CD8-positive, alpha-beta memory T cell (primary cell): Measurements from ENCODE around the gene STK36. TPM values are rescaled to one million over a fixed set of nuclear protein-coding genes. Genes with fewer than 3 reads are reported as not detected.
A peak's percentile ranks its signal among the peaks of the same experiment; 100 is the strongest.
"Not testable (repeated sequence)": the region's sequence is repeated elsewhere in the genome, so short reads cannot be mapped to it uniquely, and the experiment has no call there.

ENCODE experiments used
- CTCF ChIA-PET: fragments of 350-600 bp; sonication (Branson Sonifier 250); formaldehyde crosslinking; loops from one replicate; lab custom pipeline; 2021; ENCODE audit warnings: antibody characterized with exemption; lab: Charles Lee
- POLR2A ChIA-PET: fragments of 350-600 bp; sonication (Branson Sonifier 250); formaldehyde crosslinking; loops from one replicate; lab custom pipeline; 2021; ENCODE audit warnings: antibody characterized with exemption; lab: Charles Lee
- DNase-seq, 5 donors: peaks; one replicate each; pipeline versions ENCODE4 v3.0.0 to v3.0.0-alpha.2; 2020 to 2022; ENCODE audit warnings: mixed read lengths in 1 of 5
- H3K27ac ChIP-seq: one replicate; pipeline ENCODE4 v1.7.0; 2013; ENCODE audit warnings: low read depth, mild to moderate bottlenecking, low read length, moderate library complexity
- H3K27me3 ChIP-seq: 2 replicates; pipeline ENCODE4 v1.7.0; 2013; ENCODE audit warnings: low read length, mild to moderate bottlenecking; ENCODE audit not compliant: insufficient read depth, poor library complexity, severe bottlenecking
- H3K36me3 ChIP-seq: 2 replicates; pipeline ENCODE4 v1.7.0; 2013; ENCODE audit warnings: mild to moderate bottlenecking, low read length, moderate library complexity; ENCODE audit not compliant: insufficient read depth
- H3K4me1 ChIP-seq: 2 replicates; pipeline ENCODE4 v1.7.0; 2013; ENCODE audit warnings: mild to moderate bottlenecking, low read length, moderate library complexity; ENCODE audit not compliant: insufficient read depth
- H3K4me3 ChIP-seq: 2 replicates; pipeline ENCODE4 v1.7.0; 2013; ENCODE audit warnings: mild to moderate bottlenecking, low read length
- H3K9me3 ChIP-seq: 2 replicates; pipeline ENCODE4 v1.7.0; 2013; ENCODE audit warnings: mild to moderate bottlenecking, low read length
- H3K27ac Mint-ChIP-seq, 8 donors: one replicate each; pipeline ENCODE4 v1.8.0; 2020 to 2021; ENCODE audit warnings: mixed read lengths in 8 of 8, mild to moderate bottlenecking in 6 of 8, inconsistent platforms in 3 of 8, moderate library complexity in 3 of 8
- H3K27me3 Mint-ChIP-seq, 2 donors: one replicate each; pipeline ENCODE4 v1.8.0; 2020 to 2021; ENCODE audit warnings: mixed read lengths in 2 of 2, mild to moderate bottlenecking in 1 of 2, moderate library complexity in 1 of 2
- H3K36me3 Mint-ChIP-seq, 3 donors: one replicate each; pipeline ENCODE4 v1.8.0; 2020 to 2021; ENCODE audit warnings: mixed read lengths in 3 of 3, inconsistent platforms in 1 of 3, mild to moderate bottlenecking in 1 of 3
- H3K4me1 Mint-ChIP-seq, 3 donors: one replicate each; pipeline ENCODE4 v1.8.0; 2020 to 2021; ENCODE audit warnings: mixed read lengths in 3 of 3, inconsistent platforms in 1 of 3, mild to moderate bottlenecking in 1 of 3
- H3K4me3 Mint-ChIP-seq, 7 donors: one replicate each; pipeline ENCODE4 v1.8.0; 2020 to 2021; ENCODE audit warnings: mixed read lengths in 7 of 7, mild to moderate bottlenecking in 6 of 7, moderate library complexity in 4 of 7, inconsistent platforms in 2 of 7
- H3K9me3 Mint-ChIP-seq, 5 donors: one replicate each; pipeline ENCODE4 v1.8.0; 2020 to 2022; ENCODE audit warnings: mixed read lengths in 5 of 5, mild to moderate bottlenecking in 3 of 5, moderate library complexity in 2 of 5, inconsistent platforms in 1 of 5
- polyA plus RNA-seq: library from polyadenylated mRNA; unstranded; fragments of 300-500 nt; fragmentation: Illumina TruSeq; gene quantifications from one replicate; pipeline ENCODE4 v1.2.3, GENCODE V29; 2021
- total RNA-seq, 2 experiments: library from RNA; stranded (reverse); gene quantifications; one replicate each; pipeline ENCODE4 v1.2.3, GENCODE V29; 2021

The STK36 gene
- total and polyA plus RNA-seq, 3 experiments from 2014 or later = 3.9 to 21.4 (median 19.9) TPM

GRCh38 chr2:218663901-218664300 is 8.0 kb upstream of the STK36 start:
- DNase-seq = no peak
- no peak overlapping the region for H3K27ac ChIP-seq
- H3K36me3 Mint-ChIP-seq = peaks cover 0 to 75% (median 27%) of the 10 kb centered on the region in 3 donors
- H3K4me1 Mint-ChIP-seq = peaks cover 12 to 18% (median 17%) of the 10 kb centered on the region in 3 donors
- H3K27ac Mint-ChIP-seq = no peak overlapping the region
- no peaks in the 10 kb centered on the region for H3K9me3 ChIP-seq
- no peak overlapping the region for H3K4me3 ChIP-seq
- H3K4me3 Mint-ChIP-seq = no peak overlapping the region
- H3K9me3 Mint-ChIP-seq = no peaks in the 10 kb centered on the region
- no peaks in the 10 kb centered on the region for H3K27me3 Mint-ChIP-seq
- H3K36me3 ChIP-seq = peaks cover 48% of the 10 kb centered on the region
- POLR2A ChIA-PET = no interaction called here
- CTCF ChIA-PET = no interaction called here
- H3K4me1 ChIP-seq = peaks cover 9% of the 10 kb centered on the region
- no peaks in the 10 kb centered on the region for H3K27me3 ChIP-seq

DNA sequence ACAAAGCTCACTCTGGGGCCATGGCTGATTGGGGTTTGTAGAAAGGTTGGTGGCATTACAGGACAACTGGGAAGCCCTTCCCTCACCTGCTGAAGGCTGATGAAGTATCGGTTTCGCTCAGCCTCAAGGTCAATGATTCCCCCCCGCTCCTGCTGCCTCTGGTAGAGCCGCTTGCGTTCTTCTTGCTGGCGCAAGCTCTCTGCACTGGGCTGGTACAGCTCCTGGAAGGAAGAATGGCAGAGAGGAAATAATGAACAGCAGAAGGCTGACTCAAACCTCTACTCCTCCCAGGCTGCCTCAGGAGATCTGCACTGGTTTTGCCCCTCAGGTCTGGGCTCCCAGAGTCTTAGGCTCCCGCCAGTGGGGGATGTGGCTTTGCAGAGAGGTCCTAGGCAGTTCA is 7.2 kb upstream of the STK36 start:
- Mint-ChIP-seq H3K9me3 (no peaks in the 10 kb centered on the region), H3K4me3 (peak overlapping the region in 1 of 7 donors; percentile 27), H3K36me3 (peaks cover 0 to 72% (median 27%) of the 10 kb centered on the region in 3 donors), H3K27me3 (no peaks in the 10 kb centered on the region), H3K27ac (peak overlapping the region in 1 of 8 donors; percentile 23), H3K4me1 (peaks cover 8 to 17% (median 9%) of the 10 kb centered on the region in 3 donors)
- H3K4me3 ChIP-seq = no peak overlapping the region
- no peaks in the 10 kb centered on the region for H3K27me3 ChIP-seq
- H3K4me1 ChIP-seq = peaks cover 9% of the 10 kb centered on the region
- ChIA-PET POLR2A (no interaction called here), CTCF (no interaction called here)
- no peak for DNase-seq
- H3K27ac ChIP-seq = no peak overlapping the region
- no peaks in the 10 kb centered on the region for H3K9me3 ChIP-seq
- peaks cover 48% of the 10 kb centered on the region for H3K36me3 ChIP-seq

GRCh38 chr2:218671097-218671653 is 711 bp upstream of the STK36 start:
- Histone ChIP-seq H3K36me3 (peaks cover 19% of the 10 kb centered on the region), H3K9me3 (no peaks in the 10 kb centered on the region), H3K4me1 (peaks cover 17% of the 10 kb centered on the region), H3K27me3 (no peaks in the 10 kb centered on the region), H3K4me3 (peak overlapping the region; percentile 97), H3K27ac (peak overlapping the region; percentile 82)
- Mint-ChIP-seq H3K4me1 (peaks cover 21 to 35% (median 23%) of the 10 kb centered on the region in 3 donors), H3K9me3 (no peaks in the 10 kb centered on the region), H3K4me3 (peak overlapping the region; percentile 89 to 100 (median 98)), H3K27me3 (no peaks in the 10 kb centered on the region), H3K27ac (peak overlapping the region; percentile 85 to 99 (median 98)), H3K36me3 (peaks cover 0 to 46% (median 9%) of the 10 kb centered on the region in 3 donors)
- DNase-seq = no peak
- CTCF ChIA-PET = interaction anchor here (1.3 to 3.0 kb wide), 4 partner anchors 12 to 176 kb away, joined by 3 to 34 read pairs (median 10); partner anchors contain the start of genes BCS1L, TTLL4 and ZNF142
- POLR2A ChIA-PET = interaction anchor here (3.5 kb wide), 1 partner anchor 12 kb away, joined by 39 read pairs; the partner anchor contains the start of genes BCS1L and ZNF142

- Mint-ChIP-seq H3K9me3 (no peaks in the 10 kb centered on the region), H3K27me3 (no peaks in the 10 kb centered on the region), H3K27ac (peak overlapping the region in 1 of 8 donors; percentile 47), H3K36me3 (peaks cover 0 to 38% (median 6%) of the 10 kb centered on the region in 3 donors), H3K4me3 (peak overlapping the region in 1 of 7 donors; percentile 29), H3K4me1 (no peaks in the 10 kb centered on the region)
- no peak for DNase-seq
- Histone ChIP-seq H3K4me3 (no peak overlapping the region), H3K9me3 (no peaks in the 10 kb centered on the region), H3K4me1 (no peaks in the 10 kb centered on the region), H3K27ac (no peak overlapping the region), H3K36me3 (no peaks in the 10 kb centered on the region), H3K27me3 (no peaks in the 10 kb centered on the region)
- ChIA-PET CTCF (no interaction called here), POLR2A (no interaction called here)
Observed at GRCh38 chr2:218679119-218679518, 7.2 kb downstream of the STK36 start.

DNA sequence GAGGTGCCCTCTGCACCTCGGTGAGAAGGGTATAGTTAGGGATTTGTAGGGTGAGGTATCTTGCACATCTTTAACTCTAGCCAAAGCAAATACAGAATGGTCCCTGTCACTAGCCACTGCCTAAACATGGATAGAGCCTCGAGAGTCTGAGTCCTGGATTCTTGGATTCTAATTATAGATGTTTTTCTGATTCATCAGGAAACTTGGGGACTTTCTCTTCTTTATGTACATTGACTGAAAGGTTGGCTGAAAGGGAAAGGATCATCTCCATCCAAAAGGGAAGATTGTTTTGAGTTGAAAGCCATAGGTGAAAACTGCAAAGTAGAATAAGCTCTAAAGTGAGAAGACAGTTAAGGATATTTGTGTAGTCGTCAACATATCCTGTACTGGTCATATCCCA is 8.2 kb downstream of the STK36 start:
- Mint-ChIP-seq H3K4me3 (no peak overlapping the region), H3K27me3 (no peaks in the 10 kb centered on the region), H3K4me1 (no peaks in the 10 kb centered on the region), H3K9me3 (no peaks in the 10 kb centered on the region), H3K27ac (no peak overlapping the region), H3K36me3 (peaks cover 0 to 39% (median 6%) of the 10 kb centered on the region in 3 donors)
- CTCF ChIA-PET = no interaction called here
- no peak overlapping the region for H3K4me3 ChIP-seq
- H3K4me1 ChIP-seq = no peaks in the 10 kb centered on the region
- H3K9me3 ChIP-seq = no peaks in the 10 kb centered on the region
- no peak overlapping the region for H3K27ac ChIP-seq
- no peaks in the 10 kb centered on the region for H3K36me3 ChIP-seq
- POLR2A ChIA-PET = no interaction called here
- DNase-seq = no peak
- H3K27me3 ChIP-seq = no peaks in the 10 kb centered on the region

GRCh38 chr2:218687400-218688060 is 15.6 kb downstream of the STK36 start:
- H3K36me3 ChIP-seq, H3K9me3 ChIP-seq, H3K4me3 Mint-ChIP-seq, H3K27me3 Mint-ChIP-seq, H3K27ac Mint-ChIP-seq, H3K4me1 Mint-ChIP-seq, POLR2A ChIA-PET, H3K4me3 ChIP-seq, H3K4me1 ChIP-seq, H3K27ac ChIP-seq, H3K27me3 ChIP-seq, H3K9me3 Mint-ChIP-seq: not testable (repeated sequence)
- CTCF ChIA-PET = interaction anchor here (0.9 to 1.9 kb wide), 4 partner anchors 12 to 29 kb away, joined by 3 to 16 read pairs (median 4); partner anchors contain the start of genes BCS1L and ZNF142
- peaks cover 7 to 44% (median 14%) of the 10 kb centered on the region in 3 donors for H3K36me3 Mint-ChIP-seq
- peak in 2 of 5 donors; percentile 7 to 18 for DNase-seq

DNA sequence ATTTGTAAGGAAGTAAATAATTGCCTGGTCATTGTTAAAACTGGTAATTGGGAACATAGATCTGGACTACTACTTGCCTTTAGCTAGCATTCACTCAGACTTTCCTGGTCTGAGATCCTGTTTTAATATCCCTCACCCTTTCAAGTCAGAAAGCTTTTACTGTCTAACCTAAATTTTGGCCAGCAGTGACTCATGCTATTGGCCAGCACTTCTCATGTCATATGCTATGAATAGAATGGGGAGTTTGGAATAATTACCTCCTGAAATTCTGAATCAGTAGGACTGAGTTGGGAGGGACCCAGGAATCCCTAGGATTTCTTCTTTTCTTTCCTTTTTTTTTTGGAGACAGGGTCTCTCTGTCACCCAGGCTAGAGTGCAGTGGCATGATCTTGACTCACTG is 19.3 kb downstream of the STK36 start:
- H3K4me1 ChIP-seq = no peaks in the 10 kb centered on the region
- ChIA-PET CTCF (no interaction called here), POLR2A (no interaction called here)
- Mint-ChIP-seq H3K4me1 (peaks cover 0 to 1% (median 0%) of the 10 kb centered on the region in 3 donors), H3K36me3 (peaks cover 9 to 60% (median 14%) of the 10 kb centered on the region in 3 donors), H3K9me3 (no peaks in the 10 kb centered on the region), H3K27me3 (no peaks in the 10 kb centered on the region), H3K4me3 (no peak overlapping the region), H3K27ac (no peak overlapping the region)
- no peak overlapping the region for H3K4me3 ChIP-seq
- no peaks in the 10 kb centered on the region for H3K36me3 ChIP-seq
- no peak overlapping the region for H3K27ac ChIP-seq
- no peaks in the 10 kb centered on the region for H3K9me3 ChIP-seq
- no peaks in the 10 kb centered on the region for H3K27me3 ChIP-seq
- DNase-seq = no peak

DNA sequence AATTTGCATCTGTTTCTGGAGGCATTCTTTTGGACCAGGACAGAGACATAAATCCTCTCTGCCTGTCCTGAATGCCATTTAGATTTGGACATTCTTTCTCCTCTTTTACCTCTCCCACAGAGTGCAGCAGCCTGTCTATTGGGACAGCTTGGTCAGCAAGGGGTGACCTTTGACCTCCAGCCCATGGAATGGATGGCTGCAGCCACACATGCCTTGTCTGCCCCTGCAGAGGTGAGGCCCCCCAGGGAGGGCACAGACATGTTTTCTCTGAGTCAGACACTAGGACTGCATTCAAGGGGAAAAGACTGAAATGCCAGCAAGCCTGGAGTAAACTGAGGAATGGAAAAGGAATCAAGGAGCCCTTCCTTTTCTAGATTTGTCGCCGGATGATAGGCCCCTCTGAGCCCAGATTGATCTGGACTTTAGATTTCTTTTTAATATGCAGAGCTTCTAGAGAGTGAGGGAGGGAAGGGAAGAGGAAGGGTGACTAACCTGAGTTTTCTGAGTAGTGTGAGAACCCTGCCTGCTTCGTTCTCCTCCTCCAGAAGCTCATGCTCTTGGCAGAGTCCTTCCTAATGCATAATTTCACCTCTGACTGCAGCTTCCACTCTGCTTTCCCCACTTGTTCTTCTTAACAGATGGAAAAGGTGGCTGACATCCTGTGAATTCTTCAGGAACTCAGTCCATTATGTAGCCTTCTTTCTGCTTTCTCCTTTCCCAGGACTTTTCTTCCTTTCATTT is 22.7 kb downstream of the STK36 start:
- POLR2A ChIA-PET = no interaction called here
- H3K9me3 Mint-ChIP-seq = no peaks in the 10 kb centered on the region
- Histone ChIP-seq H3K36me3 (no peaks in the 10 kb centered on the region), H3K27me3 (no peaks in the 10 kb centered on the region), H3K27ac (no peak overlapping the region), H3K4me3 (no peak overlapping the region), H3K9me3 (no peaks in the 10 kb centered on the region), H3K4me1 (no peaks in the 10 kb centered on the region)
- no peak overlapping the region for H3K4me3 Mint-ChIP-seq
- DNase-seq = no peak
- no peaks in the 10 kb centered on the region for H3K27me3 Mint-ChIP-seq
- peaks cover 9 to 56% (median 10%) of the 10 kb centered on the region in 3 donors for H3K36me3 Mint-ChIP-seq
- peak overlapping the region in 2 of 8 donors; percentile 47 to 64 for H3K27ac Mint-ChIP-seq
- CTCF ChIA-PET = no interaction called here
- H3K4me1 Mint-ChIP-seq = no peaks in the 10 kb centered on the region
